NCI-H345 (cell line): ENCODE results near the gene TCP11.
A peak's percentile ranks its signal among the peaks of the same experiment; 100 is the strongest.
"Not testable (repeated sequence)": the region's sequence is repeated elsewhere in the genome, so short reads cannot be mapped to it uniquely, and the experiment has no call there.

Experiments used
- DNase-seq: peaks from one replicate; lab custom pipeline; 2025; lab: John Stamatoyannopoulos, UW

TCP11 gene

DNA sequence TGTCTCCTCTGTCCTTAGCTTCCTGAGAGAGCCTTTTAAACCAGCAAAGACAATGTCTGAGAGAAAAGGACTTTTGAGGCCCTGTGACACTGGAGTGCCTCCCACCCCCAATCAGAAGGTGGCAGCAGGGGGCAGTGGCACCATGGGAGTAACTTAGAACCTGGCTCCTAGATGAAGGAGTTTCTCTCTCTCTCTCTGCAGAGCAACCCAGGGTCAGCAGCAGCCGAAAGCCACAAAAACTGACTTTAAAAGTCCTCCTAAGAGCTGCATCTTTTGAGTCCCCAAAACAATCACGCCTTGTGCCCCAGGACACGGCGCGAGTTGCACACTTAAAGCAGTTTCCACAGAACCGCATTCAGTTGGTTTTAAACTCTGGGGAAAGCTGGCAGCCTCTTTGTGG, 5.3 kb upstream of the TCP11 start:
- peak; percentile 20 for DNase-seq

DNA sequence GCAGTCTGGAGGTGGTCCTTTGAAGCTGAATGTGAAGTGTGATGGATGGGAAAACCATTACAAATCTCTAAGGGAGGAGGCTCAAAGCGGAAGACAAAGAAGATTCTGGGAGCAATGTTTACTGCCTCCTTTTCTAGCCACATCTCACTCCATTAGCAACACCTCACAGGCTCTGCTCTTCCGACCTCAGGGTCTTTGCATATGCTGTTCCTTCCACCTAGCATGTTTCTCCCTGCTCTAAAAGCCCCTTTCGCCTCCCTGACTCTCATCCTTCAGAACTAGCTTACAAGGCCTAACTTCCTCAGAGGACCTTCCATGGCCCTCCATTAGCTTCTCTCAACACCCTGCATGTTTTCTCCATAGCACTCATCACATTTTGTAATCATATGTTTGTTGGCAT, 4.6 kb upstream of the TCP11 start:
- no peak for DNase-seq

DNA sequence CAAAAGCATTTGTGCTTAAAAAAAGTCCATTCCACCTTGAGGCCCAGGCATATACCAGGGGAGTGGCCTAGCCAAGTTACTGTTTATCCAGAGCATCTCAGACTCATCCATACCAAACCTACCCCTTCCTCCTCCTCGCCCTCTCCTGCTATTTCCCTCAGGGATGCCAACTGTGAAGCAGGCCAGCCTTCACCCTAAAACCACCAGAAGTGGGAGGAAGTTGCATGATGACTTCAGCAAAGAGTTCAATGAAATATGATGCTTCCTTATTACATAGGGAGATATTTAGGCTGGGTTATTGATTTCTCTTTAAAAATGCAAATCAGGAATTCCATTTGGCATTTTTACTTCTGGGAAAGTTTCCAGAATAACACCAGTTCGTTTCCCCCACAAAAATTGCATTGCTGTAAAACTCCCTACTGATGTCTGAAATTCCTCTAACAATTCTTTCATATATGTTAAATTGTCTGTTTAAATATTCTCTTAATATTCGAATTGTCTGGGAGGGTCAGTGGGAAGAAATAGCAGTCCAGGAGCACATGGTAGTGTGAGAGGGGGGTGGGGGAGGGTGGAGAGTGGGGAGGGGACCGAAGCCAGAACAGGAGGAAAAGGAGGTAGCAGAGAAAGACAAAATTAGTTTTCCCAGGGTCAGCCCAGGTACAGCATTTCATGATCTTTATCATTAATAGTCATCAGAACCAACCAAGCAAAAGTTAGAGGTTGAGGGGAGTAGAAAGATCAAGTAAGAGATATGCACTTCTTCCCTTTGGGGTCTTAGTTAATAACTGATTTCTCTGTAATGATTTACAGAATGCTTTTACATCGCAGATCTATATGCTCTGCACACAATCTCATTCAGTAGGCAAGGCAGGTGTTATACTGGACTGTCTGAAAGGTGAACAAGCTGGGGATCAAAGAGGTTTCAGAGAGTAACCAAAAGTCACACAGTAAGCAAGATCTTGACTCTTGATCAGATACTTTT, 1.7 kb upstream of the TCP11 start:
- DNase-seq, result no peak

DNA sequence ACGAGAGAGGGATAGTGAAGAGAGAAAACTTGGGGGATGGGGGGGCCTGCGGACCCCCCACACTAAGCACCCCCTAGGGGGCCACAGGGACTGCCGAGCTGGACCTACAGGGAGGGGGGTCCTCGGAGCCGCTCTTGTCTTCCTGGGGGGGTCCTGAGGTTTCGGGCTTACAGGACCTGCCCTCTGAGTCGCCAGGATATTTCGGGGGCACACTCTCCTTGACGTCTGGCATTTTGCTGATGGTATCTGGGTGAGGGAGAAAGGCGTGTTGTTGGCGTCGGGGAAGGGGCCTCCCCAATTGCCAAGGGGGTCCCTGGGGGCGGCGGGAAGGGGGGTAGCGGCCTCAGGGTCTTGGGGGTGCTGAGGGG, 516 bp downstream of the TCP11 start:
- DNase-seq, result no peak

DNA sequence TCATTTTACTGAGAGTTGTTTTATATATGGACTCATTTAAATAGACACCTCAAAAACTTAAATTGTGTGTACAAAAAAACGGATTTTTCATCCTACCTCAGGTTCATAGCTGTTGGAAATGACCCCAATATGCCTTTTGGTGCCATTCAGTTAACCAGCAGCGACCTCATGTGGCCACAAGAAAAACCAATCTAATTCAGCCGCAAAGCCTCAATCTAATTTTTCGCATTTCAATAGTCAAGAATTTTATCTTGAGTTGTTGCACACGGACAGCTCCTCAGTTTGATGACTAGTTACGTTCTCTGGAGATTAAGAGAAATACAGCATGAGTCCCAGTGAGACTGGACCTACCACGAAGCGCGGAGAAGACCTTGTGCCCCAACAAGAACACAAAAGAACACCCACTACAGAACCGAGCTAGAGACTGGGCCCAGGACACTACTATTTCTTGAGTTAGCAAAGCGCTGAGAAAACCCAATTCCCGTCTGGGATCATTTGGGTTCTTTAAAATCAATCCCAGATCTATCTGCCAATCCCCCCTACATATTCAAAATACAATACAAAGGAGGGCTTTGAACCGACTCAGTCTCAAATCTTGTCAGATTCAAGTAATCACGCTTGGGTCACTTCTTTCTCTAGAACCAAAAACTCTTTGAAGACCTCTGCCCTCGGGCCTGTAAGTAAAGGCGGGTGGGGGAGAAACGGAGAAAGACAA, 1.1 kb downstream of the TCP11 start:
- peak; percentile 57 for DNase-seq

DNA sequence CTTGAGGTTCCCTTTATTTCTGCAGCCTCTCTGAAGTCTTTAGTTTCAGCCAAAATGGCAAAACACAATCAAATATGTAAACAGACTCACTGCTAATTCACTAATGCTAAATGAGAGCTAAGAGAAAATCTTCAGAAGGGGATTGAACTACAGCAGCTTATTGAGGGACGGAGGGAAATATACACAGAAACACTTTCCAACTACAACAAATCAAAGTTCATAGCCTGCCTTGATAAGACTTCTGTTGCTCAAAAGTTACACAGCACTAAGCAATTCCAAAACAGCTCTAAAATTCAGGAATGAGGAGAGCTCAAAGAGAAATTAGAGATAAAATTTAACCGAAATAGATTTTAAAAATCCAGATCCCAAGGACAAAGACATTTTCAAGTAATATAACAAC, 1.7 kb downstream of the TCP11 start:
- no peak for DNase-seq

DNA sequence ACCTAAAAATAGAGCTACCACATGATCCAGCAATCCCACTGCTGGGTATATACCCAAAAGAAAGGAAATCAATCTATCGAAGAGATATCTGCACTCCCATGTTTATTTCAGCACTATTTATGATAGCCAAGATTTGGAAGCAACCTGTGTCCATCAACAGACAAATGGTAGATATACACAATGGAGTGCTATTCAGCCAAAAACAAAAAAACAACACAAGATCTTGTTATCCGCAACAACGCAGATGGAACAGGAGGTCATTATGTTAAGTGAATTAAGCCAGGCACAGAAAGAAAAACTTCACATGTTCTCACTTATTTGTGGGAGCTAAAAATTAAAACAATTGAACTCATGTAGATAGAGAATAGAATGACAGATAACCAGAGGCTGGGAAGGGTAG, 2.9 kb downstream of the TCP11 start:
- not testable (repeated sequence) for DNase-seq

DNA sequence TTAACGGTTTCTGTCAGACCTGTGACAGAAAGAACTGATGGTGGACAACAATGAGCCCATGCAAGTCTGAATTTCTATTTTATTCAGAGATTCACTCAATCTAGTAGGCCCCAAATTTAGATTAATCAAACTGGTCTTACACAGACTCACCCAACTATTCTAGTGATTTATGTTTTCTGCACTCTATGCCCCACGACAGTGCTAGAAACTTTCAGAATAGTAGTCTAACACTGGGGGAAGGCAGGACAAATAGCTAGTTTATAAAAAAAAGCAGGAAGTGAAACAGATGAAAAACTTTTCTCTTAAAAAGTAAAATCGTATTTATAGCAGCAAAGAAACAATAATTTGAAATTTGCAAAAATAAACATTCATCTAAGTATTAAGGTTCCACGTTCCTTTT, 5.0 kb downstream of the TCP11 start:
- no peak for DNase-seq

DNA sequence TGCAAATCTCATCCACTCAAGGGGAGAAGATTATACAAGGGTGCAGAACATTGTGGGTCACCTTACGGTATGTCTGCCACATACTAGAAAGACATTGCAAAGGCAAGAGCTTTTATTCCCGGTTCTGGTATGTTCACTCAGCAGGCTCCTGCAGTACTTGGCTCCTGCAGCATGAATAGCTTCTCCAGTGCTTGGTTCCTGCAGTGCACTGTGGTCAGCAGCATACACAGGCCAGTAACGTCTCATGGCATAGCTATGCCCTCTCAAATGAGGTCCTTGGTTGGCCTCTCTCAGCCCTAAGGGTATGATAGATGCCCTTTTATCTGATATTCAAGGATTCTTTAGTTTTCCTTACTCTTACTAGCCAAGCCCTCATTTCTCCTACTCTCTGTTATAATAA, 12.6 kb downstream of the TCP11 start:
- no peak for DNase-seq

DNA sequence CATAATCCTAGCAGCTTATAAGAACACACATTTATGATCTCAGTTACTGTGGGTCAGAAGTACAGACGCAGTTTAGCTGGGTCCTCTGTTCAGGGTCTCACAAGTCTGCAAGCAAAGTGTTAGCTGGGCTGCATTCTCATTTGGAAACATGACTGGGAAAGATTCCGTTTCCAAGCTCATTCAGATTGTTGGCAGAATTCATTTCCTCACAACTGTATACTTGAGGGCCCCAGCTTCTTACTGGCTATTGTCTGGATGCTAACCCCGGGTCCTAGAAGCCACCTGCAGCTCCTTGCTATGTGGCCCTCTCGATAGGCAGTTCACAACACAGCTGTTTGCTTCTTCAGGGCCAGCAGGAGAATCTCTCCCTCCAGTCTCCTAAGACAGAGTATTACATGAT, 13.1 kb downstream of the TCP11 start:
- no peak for DNase-seq

DNA sequence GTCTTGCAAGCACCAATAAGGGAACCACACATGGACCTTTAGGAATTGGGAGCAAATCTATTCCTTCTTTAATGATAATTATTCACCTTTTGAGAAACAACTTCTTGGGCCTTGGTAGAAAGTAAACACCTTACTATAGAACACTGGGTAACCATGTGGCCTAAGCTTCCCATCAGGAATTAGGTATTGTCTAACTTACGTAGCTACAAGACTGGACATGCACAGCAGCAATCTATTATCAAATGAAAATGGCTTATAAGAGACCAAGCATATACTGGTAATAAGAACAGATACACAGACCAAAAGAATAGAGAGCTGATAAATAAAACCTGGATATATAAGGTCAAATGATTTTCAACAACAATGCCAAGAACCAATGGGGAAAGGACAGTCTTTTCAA, 16.8 kb downstream of the TCP11 start:
- DNase-seq, result no peak

DNA sequence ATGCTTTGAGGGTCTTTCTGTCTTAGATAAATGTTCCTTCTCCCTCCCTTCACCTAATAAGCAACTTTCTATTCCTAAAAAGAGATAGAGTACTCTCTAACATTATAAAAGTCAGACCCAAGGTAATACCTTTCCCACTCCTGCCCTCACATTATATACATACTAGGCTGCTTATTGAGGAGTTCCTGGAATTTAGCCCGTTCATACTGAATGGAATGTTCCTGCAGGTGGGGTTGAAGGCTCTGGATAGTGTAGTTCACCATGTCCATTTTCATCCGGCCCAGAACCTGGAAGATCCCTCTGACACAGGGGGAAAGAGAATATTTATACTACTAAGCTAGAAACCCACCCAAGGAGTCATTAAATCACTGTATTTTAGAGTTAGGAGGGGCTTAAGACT, 20.4 kb downstream of the TCP11 start:
- no peak for DNase-seq

DNA sequence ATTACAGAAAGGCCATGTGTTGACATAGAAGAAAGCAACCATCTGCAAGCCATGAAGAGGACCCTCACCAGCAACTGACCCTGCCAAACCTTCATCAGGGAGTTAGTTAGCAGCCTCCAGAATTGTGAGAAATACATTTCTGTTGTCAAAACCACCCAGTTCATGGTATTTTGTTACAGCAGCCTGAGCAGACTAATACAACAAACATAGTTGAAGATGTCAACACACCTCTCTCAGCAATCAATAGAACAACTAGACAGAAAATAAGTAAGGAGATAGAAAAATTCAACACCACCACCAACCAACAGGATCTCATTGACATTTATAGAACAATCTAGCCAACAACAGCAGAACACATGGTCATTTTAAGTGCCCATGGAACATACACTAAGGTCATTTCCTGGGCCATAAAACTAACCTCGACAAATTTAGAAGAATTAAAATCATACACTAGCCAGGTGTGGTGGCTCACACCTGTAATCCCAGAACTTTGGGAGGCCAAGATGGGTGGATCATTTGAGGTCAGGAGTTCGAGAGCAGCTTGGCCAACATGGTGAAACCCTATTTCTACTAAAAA, 32.7 kb downstream of the TCP11 start:
- no peak for DNase-seq

DNA sequence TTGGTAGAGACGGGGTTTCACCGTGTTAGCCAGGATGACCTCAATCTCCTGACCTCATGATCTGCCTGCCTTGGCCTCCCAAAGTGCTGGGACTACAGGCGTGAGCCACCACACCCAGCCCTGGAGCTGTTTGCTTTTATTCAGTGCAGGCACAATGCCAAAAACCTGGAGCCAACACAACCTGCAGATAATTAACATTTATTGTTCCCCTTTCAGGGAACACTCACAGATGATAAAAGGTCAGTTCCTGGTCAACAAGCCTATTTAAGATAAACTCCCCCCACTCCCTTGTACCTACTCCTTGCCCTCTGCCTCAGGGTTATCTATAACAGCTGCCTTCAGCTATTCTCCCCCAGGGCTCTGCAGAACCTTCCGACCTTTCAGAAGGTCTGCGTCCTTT, 33.4 kb downstream of the TCP11 start:
- peak; percentile 37 for DNase-seq

DNA sequence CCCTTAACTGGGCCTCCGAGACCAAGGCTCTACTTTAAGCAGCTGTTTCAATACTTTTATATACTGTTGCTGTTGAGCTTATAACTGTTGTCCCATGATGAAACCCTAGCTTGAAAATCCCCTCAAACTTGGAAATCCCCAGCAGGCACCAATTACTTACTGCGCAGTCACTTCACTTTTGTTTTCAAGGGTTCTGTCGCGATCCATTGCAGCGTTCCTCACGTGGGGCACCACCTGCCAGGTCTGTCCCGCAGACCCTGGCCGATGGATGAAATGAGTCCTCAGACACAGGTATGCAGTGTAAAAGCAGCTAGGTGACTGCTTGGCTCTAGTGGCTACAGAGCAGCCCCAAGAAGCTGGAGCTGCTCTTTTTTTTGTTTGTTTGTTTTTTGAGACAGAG, 33.9 kb downstream of the TCP11 start:
- DNase-seq, result not testable (repeated sequence)

DNA sequence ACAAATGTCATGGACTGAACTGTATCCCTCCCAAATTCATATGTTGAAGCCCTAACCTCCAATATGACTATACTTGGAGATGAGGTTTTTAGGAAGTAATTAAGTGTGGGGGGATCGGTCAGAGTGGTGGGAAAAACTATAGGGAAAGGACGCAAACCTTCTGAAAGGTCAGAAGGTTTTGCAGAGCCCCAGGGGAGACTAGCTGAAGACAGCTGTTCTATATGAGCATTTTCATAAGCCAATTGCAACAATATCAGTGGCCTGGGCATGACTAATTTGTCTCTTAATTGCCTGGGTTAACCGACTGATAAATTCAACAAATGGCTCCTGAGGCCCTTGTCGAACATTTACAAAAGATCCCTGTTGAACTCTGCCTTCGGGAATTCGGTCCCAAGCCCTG, 35.1 kb downstream of the TCP11 start:
- not testable (repeated sequence) for DNase-seq

DNA sequence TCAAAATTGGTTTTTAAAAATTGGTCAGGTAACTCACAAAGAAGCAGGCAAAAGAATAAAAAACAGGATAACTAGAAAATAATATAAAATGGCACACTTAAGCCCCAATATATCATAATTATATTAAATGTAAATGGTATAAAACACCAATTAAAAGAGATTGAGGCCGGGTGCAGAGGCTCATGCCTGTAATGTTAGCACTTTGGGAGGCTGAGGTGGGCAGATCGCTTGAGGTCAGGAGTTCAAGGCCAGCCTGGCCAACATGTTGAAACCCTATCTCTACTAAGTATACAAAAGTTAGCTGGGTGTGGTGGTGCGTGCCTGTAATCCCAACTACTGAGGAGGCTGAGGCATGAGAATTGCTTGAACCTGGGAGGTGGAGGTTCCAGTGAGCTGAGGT, 36.1 kb downstream of the TCP11 start:
- DNase-seq, result no peak

DNA sequence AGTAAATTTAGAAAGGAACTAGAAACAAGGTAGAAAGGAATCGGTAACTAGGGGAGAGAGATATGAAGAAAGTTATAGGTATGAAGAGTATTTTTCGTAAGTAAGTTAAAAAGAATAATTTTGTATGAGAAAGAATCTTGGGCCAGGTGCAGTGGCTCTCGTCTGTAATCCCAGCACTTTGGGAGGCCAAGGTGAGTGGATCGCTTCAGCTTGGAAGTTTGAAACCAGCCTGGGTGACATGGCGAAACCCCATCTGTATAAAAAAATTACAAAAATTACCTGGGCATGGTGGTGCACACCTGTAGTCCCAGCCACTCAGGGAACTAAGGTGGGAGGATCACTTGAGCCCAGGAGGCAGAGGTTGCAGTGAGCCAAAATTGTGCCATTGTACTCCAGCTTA, 42.0 kb downstream of the TCP11 start:
- DNase-seq, result no peak

DNA sequence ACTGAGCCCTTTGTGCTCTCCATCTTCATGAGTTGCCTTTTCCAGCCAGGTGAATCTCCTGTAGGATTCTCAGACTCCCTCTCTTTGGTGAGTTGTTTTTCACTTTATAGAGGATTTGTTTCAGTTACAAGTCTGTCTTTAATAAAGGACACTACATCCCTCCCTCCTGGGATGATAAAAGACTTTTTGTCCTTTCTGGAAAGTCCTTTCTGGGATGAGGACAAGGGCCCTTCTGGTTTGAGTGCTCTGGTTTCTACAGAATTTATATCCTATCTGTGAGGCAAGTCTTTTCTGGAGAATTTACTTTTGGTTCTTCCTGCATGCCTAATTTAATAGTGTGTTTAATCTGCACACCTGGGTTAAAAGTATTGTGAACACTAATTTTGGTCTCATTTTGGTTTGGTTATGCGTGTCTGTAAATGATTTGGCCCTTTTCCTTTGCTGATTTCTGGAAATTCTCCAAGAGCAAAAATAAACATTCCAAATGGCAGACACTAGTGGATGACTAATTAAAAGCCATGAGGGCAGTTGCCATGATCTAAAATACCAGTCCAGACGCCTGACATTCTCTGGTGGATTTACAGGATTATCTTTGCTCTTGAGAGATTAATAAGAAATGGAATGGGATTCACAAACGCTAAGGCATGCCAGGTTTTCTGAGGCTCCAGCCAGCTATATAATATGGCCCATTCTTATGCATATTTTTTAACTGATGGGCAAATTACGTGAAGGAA, 44.8 kb downstream of the TCP11 start:
- peak; percentile 74 for DNase-seq

DNA sequence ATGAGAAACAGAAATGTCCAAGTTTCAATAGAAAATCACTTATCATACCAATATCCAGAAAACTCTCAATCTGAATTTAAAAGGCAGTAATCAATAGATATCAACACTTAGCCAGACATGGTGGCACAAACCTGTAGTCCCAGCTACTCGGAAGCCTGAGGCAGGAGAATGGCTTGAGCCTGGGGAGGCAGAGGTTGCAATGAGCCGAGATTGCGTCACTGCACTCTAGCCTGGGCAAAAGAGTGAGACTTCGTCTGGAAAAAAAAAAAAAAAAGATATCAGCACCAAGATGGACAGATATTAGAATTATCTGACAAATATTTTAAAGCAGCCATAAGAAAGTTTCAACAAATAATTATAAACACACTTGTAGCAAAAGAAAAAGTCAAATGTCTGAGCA, 47.0 kb downstream of the TCP11 start:
- DNase-seq, result no peak

DNA sequence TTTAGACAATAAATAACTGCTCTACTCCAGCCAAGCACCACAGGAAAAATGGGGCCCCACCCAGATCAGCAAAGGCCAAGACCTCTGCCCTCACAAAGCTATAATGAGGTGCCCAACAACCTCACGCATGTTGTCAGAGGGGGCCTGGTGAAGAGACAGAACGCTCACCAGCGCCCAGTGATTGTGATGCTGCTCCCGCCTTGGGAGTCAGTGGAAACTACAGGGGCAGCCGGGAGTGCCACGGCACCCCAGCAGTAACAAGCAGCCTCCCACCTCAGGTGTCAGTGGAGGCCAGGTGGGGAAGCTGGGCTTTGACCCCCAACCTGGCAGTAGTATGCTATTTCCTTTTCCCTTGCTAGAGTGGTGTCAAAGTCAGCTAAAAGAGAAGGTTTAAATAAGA, 47.4 kb downstream of the TCP11 start:
- no peak for DNase-seq

DNA sequence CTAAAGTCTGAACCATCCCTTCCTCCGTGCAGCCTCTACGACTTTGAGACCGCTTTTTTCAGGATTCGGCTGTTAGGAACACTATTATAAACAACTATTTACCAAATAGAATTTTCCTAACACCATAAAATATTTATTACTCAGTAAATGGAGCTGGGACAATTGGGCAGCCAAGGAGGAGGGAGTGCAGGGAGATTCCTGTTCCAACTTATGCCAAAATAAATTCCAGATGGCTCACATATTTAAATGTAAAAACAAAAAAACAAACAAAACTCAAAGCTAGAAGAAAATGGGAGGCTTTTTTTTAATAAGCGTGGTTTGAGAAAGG, 48.1 kb downstream of the TCP11 start:
- no peak for DNase-seq
